ENCODE results near the gene TMEM208. TPM values are rescaled to one million over a fixed set of nuclear protein-coding genes. Genes with fewer than 3 reads are reported as not detected.

Gene TMEM208
- total and polyA plus RNA-seq, 2 of the 8 experiments (the other 6 are each of a cell fraction or from before 2014, with no cell fraction given): 37.7 to 100.0 TPM

GRCh38 chr16:67259705-67260104 lies 32.8 kb downstream of the TMEM208 start:
- no peak overlapping the region for H2BK15ac ChIP-seq (ENCODE audit: low read length)
- no peaks in the 10 kb centered on the region for H3K23me2 ChIP-seq (ENCODE audit: low read depth, low read length)
- H3K79me1 ChIP-seq (ENCODE audit: low read depth, low read length): no peaks in the 10 kb centered on the region
- no peak overlapping the region for H3K4me3 ChIP-seq (ENCODE audit: extremely low read depth in 1 of 4, insufficient read depth in 2 of 4, low read depth in 3 of 4, low read length in 4 of 4)
- H4K8ac ChIP-seq (ENCODE audit: extremely low read depth, insufficient read depth, low read length): no peak overlapping the region
- no peak overlapping the region for H3K4me2 ChIP-seq (ENCODE audit: insufficient read depth in 1 of 2, low read depth in 2 of 2, low read length in 2 of 2)
- H3K9me3 ChIP-seq (ENCODE audit: insufficient read depth in 2 of 2, low read depth in 1 of 2, low read length in 1 of 2): no peaks in the 10 kb centered on the region
- no peak overlapping the region for H2BK20ac ChIP-seq (ENCODE audit: low read length)
- no peak overlapping the region for H2BK12ac ChIP-seq (ENCODE audit: low read depth, low read length)
- H3K23ac ChIP-seq (ENCODE audit: insufficient read length): no peak overlapping the region
- TF ChIP-seq EZH2 (IDR thresholded peaks at IDR 0.05; ENCODE audit: low read depth, low read length, severe bottlenecking): no peak
- TF ChIP-seq ATF2 (IDR thresholded peaks at IDR 0.05; ENCODE audit: low read length): no peak
- CTCF ChIA-PET (ENCODE audit: partially characterized antibody): interaction anchor here (0.8 to 14.4 kb wide), 23 partner anchors 11 to 306 kb away, joined by 3 to 217 read pairs (median 5); partner anchors contain the start of genes FHOD1, KCTD19, LRRC36 and SLC9A5
- DNase-seq (ENCODE audit: low read depth in 1 of 2, low spot score in 2 of 2) (no peak), FAIRE-seq (no peak)
- no peak overlapping the region for H2AFZ ChIP-seq (ENCODE audit: low read length)
- no peaks in the 10 kb centered on the region; a peak in 1 of 7 replicates for H3K4me1 ChIP-seq (replicated peaks in 1 of 4; ENCODE audit: control insufficient read depth in 3 of 4, insufficient read depth in 4 of 4, low read length in 3 of 4)
- H3K27ac ChIP-seq (ENCODE audit: low read depth, low read length): no peak overlapping the region
- no peaks in the 10 kb centered on the region; a peak in 2 of 8 replicates for H3K36me3 ChIP-seq (ENCODE audit: control insufficient read depth in 2 of 4, insufficient read depth in 4 of 4, low read length in 3 of 4)
- H4K91ac ChIP-seq (replicated peaks; ENCODE audit: insufficient read length, low read length): no peak overlapping the region
- H3K18ac ChIP-seq (ENCODE audit: extremely low read depth, low read length): no peak overlapping the region
- H4K20me1 ChIP-seq (replicated peaks in 1 of 2; ENCODE audit: control insufficient read depth in 1 of 2, insufficient read depth in 2 of 2, low read length in 2 of 2): peaks cover 0 to 9% of the 10 kb centered on the region in 2 experiments
- H3K27me3 ChIP-seq (replicated peaks in 1 of 4; ENCODE audit: control insufficient read depth in 3 of 4, extremely low read depth in 1 of 4, insufficient read depth in 3 of 4, low read length in 3 of 4): no peaks in the 10 kb centered on the region
- H2AK5ac ChIP-seq (ENCODE audit: low read depth, low read length): no peak overlapping the region
- POLR2A ChIA-PET (ENCODE audit: partially characterized antibody): interaction anchor here (0.6 to 1.3 kb wide), 2 partner anchors 13 to 303 kb away, joined by 3 to 4 read pairs; partner anchors contain the start of gene FHOD1
- 87% methylated on average over 12 of the region's 12 CpGs; no CpG with 5 or more reads in 1 of the 2 experiments for WGBS, 2 experiments (ENCODE audit: extremely low coverage in 1 of 2, insufficient coverage in 1 of 2, insufficient read length in 1 of 2, insufficient replicate concordance in 2 of 2, low coverage in 1 of 2, low lambda C conversion rate in 2 of 2, missing lambda C conversion rate in 1 of 2)
- H3K9ac ChIP-seq (replicated peaks in 1 of 4; ENCODE audit: extremely low read depth in 1 of 4, low read depth in 3 of 4, low read length in 3 of 4): no peak overlapping the region
- H3K79me2 ChIP-seq (ENCODE audit: control insufficient read depth in 1 of 2, insufficient read depth in 2 of 2, low read length in 2 of 2): no peaks in the 10 kb centered on the region
- H2BK120ac ChIP-seq (replicated peaks; ENCODE audit: low read depth, low read length): no peak overlapping the region
- H4K5ac ChIP-seq (ENCODE audit: insufficient read length, low read depth, low read length): no peak overlapping the region
- no peak overlapping the region for H3K56ac ChIP-seq (replicated peaks; ENCODE audit: insufficient read length, low read depth, low read length)
- no peak overlapping the region for H3K4ac ChIP-seq (replicated peaks; ENCODE audit: insufficient read length, low read depth, low read length)
- no peak overlapping the region for H2BK5ac ChIP-seq (ENCODE audit: low read depth, low read length)
- no peak overlapping the region for H3K14ac ChIP-seq (ENCODE audit: insufficient read length)
